C1 segment of cervical spinal cord (tissue), 14 donors: ENCODE measurements around the gene SHH.
"Not testable (repeated sequence)": the region's sequence is repeated elsewhere in the genome, so short reads cannot be mapped to it uniquely, and the experiment has no call there.

Experiments used
- DNase-seq, 14 donors: peaks; one replicate each; lab custom pipeline; 2025; lab: John Stamatoyannopoulos, UW

SHH gene

DNA sequence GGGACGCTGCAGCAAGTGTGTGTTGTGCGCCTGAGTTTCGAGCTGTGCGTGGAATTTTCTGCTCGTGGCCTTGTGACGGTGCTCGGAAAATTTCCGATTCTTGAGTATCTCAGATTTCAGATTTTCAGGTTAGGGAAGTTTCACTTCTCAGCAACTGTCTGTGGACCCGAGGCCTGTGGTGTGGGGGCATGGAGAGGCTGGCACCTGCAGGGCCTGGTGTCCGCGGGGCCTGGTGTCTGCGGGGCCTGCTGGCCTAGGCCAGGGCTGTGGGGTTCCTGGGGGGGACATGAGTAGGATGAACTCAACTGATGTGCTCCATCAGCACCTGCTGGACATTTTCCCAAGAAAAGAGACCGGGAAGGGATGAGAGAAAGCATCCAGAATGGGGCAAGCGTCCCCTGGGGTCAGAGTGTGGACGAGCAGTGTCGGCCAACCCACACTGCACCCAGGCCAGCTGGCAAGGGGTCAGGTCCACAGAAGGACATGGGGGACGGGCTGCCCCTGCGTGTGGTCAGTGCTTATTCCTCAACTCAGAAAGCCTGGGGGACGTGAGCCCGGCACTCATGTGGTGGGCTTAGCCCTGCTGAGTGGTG, 31.3 kb upstream of the SHH start:
- no peak for DNase-seq

DNA sequence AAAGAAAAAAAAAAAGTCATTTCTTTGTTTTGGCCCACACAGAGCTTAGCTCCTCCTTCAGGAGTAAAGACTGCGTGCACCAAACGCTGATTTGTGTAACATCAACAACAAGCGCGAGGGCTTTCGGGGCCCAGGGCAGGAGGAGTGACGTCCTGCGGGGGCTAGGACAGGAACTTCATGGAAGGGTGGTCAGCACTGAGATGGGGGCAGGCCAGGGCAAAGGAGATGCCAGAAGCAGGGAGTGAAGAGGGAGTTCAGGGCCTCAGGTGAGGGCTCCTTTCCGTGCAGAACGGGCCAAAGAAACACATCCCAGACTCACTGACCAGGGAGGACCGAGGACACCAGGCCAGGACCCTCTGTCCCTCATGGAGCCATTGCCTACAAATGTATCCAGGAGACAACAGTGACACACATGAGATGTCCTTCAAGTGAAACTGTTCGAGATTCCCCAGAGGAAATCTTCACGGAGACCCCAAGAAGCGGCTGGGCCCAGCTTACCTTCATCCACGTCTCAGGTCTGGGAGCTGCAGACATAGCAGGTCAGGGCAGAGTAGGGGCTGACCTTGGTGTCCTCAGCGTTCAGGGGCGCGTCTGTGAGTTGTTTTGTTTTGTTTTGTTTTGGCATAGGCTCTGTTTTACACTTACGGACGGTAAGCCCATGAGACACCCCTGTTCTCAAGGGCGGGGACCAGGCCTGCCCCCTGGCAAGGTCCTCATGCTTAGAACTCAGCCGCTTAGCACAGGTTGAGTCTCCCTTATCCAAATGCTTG, 30.4 kb upstream of the SHH start:
- no peak for DNase-seq

GRCh38 chr7:155840909-155841308, 28.6 kb upstream of the SHH start:
- no peak for DNase-seq

DNA sequence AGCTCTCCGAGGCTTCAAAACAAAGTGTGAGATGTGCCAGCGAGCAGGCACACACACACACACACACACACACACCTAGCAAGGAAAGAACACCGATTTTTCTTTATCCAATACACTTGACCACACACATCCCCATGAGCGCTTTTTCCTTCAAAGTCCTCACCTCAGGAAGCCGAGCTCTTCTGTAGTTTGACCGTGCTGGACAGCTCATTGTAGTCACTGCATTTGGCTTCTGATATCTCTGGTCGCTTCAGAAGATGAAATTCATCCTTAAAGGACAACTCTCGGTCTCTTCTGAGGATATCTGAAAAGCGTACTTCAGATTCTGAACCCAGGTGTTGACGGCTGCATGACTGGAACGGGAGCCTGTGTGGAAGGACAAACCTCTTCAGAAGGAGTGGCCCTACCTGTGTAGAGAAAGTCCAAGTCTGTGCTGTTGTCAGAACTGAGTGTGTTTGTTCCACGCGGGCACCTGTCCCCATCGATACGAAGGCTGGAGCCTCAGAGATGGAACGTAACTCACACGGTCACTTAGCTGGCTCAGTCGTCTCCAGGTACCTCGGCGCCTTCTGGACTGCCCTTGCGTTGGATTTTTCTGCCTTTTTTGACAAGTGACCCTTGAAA, 28.1 kb upstream of the SHH start:
- DNase-seq, result no peak

DNA sequence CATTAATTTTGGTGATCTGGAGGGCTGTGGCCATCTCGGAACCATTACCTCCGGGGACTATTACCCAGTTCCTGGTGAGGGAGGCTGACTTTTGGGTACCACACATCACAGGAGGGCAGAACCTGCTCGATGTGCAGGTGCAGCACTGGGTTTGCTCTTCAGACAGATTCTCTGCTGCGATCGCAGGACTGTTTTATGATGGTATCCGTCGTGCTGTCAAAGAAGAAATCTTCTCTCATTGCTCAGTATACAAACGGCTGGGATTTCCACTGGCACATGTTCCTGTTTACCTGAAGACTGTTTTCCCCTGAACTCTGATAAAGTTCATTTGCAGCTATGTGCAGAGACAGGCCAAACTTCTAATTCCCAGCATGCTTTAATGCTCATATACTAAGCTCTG, 27.2 kb upstream of the SHH start:
- no peak for DNase-seq

- not testable (repeated sequence) for DNase-seq
These were observed 26.0 kb upstream of the SHH start for GRCh38 chr7:155838312-155838711.

- DNase-seq, result no peak
These were observed 24.8 kb upstream of the SHH start for GRCh38 chr7:155837126-155837479.

- DNase-seq, result no peak
These were observed 24.2 kb upstream of the SHH start for GRCh38 chr7:155836216-155837125.

DNA sequence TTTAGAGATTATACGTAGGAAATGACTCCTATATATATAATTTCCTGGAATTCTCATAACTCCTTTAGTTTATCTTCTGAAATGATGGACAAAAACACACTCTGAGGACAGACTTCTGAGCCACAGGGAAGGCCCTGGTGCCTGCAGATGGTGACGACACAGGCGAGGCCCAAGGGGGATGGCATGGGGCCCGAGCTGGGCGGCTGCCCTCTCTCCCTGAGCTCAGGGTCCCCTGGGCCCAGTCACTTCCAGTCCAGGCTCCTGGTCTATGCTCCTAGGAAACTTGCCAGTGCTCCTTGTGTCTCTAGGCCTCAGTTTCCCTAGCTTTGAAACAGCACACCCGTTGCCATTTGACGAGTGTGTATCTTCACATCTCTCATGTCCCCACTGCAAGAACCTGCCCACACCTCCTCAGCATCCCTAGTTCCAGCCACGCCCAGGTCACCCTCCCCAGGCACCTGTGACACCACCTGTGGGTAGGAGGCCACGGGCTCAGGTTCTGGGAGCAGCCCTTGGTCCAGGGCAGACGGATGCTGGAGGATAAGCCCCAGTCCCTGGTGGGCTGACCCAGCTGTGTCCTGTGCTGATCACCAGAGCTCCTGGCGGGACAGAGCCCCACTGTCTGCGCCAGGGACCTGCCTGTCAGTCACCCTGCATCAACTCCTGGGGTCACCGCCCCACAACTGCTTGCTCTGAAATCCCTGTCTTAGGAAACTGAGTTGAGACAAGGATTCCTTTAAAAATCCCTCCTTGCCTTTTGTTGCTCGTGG, 23.4 kb upstream of the SHH start:
- DNase-seq, result no peak

- DNase-seq, result no peak
These were observed 22.3 kb upstream of the SHH start for GRCh38 chr7:155834486-155835048.

DNA sequence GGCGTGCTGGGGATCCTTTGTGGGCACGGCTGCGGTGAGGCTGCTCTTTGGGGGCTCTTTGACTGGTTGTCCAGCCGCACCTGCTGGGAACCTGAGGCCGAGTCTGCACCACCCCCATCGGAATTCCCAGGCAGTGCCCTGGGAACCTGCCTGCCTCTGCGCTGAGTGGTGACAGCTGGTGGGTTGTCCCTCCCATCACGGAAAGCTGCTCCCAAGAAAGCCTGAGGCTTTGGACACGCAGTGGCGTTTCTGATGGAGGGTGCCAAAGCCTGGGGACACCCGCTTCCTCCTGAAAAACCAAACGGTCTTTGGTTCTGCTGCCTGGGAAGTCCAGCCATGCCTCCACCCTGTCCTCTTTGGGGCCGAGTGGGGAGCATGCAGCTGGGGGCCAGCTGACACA, 21.4 kb upstream of the SHH start:
- DNase-seq, result no peak

- DNase-seq, result no peak
These were observed 20.3 kb upstream of the SHH start for GRCh38 chr7:155832581-155832981.

DNA sequence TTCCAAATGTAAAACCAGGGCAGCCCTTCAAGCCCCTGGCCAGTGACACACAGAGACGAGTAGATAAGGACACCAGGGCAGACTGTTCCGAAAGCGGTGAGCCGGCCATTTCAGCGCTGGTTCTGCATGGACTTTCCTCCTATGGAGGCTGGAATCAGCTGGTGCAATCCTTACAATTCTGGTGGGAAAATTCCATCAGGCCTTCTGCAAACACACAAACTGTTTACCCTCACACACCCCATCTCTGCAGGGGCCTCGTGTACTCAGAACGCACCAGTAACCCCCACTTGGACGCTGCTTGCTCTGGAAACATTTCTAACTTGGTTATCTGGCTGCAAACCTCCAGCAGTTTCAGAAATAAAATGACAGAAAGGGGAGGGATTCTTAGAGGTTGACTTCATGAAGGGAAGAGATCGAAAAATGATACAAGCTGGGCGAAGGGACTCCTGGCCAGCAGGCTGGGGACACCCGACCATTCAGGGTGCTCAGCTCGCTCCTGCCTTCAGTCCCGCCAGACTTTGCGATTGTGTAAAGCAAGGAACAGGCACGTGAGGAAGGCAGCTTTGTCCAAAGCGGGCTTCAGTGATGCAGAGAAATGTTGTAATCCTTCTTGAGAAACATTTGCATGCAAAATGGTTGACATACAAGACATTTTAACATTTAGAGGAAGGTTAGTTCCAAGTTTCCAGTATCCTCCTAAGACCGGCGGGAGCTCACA, 19.7 kb upstream of the SHH start:
- DNase-seq, result no peak

DNA sequence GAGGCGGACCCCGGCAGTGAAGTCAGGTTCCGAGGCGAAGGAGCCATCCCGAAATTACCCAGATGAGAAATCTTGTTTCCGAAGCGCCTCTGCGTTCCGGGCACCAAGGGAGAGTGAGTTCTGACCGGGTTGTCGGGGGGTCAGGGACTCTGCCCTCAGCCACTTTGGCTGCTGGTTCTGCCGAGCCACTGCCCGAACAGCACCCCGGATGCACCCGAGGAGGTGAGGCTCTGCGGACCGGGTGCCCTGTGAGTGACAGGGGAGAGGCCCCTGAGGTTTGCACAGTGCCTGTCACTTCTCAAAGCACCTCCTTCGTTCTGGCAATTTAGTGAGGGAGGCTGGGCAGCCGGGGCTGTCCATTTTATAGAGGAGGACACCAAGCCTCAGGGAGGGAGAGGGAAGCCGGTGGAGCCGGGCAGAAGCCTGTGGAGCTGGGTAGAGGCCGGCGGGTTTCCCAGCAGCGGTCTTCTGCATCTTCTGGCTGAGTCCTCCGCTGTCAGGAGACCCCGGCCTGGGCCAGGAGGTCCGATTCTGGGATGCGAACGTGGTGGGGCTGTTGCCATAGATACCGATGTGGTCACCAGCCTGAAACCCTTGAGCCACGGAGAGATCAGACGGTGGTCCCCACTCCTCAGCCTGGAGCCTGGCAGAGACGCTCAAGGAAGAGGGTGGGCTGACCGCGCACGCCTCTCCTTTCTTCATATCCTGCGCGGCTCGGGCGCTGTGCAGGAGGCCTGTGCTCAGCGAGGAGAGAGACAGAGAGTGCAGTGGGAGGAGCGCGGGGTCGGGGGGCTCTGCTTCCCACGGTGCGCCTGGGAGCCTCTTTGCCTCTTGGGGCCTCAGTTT, 18.9 kb upstream of the SHH start:
- DNase-seq, result no peak

- DNase-seq, result no peak
These were observed 17.7 kb upstream of the SHH start for GRCh38 chr7:155829796-155830470.

GRCh38 chr7:155825336-155825735, 13.1 kb upstream of the SHH start:
- DNase-seq, result no peak

GRCh38 chr7:155824227-155824886, 12.1 kb upstream of the SHH start:
- DNase-seq, result peak in 2 of 14 donors; percentile 15 to 24

DNA sequence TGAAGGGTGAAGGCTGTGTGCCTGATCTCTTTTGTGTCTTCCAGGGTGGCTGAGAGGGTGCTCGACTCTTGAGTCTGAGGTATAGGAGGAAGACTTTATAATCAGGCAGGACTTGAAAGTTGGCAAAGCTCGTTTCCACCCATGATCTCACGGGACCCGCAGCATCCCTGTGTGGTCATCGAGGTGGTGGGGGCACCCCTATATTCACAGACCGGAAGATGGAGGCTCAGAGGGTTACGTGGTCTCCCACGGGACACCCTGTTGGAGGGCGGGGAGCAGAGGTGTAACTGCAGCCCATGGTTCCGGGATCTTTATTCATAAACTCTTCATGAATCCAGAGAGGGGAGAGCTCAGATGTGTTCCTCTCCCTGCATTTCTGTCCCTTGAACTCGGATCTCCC, 9.6 kb upstream of the SHH start:
- DNase-seq, result no peak
